ENCODE results near the gene ABHD16B. TPM values are rescaled to one million over a fixed set of nuclear protein-coding genes. Genes with fewer than 3 reads are reported as not detected.

Gene ABHD16B
- total RNA-seq, 4 donors from 2014 or later = not detected

- H3K4me1 ChIP-seq = no peaks in the 10 kb centered on the region
- WGBS, 2 donors (ENCODE audit: low coverage in 1 of 2) = no CpG with 5 or more reads among the region's 28 CpGs
- no peak for TF ChIP-seq EP300 (IDR thresholded peaks at IDR 0.05)
- no peak for TF ChIP-seq POLR2AphosphoS5 (IDR thresholded peaks at IDR 0.05)
- TF ChIP-seq CTCF (IDR thresholded peaks at IDR 0.05) = no peak
- no peak for TF ChIP-seq POLR2A (IDR thresholded peaks at IDR 0.05)
- H3K27me3 ChIP-seq = no peaks in the 10 kb centered on the region
- no peak overlapping the region for H3K27ac ChIP-seq
- H3K9me3 ChIP-seq = no peaks in the 10 kb centered on the region
- H3K36me3 ChIP-seq = peaks cover 0 to 93% of the 10 kb centered on the region in 2 donors
- no peak overlapping the region for H3K4me3 ChIP-seq
- ATAC-seq = no peak
These were observed 21.2 kb downstream of the ABHD16B start for GRCh38 chr20:63882257-63883200.

GRCh38 chr20:63883201-63883593 is 21.9 kb downstream of the ABHD16B start:
- peaks cover 0 to 93% of the 10 kb centered on the region in 2 donors for H3K36me3 ChIP-seq
- H3K27me3 ChIP-seq = no peaks in the 10 kb centered on the region
- no peaks in the 10 kb centered on the region for H3K4me1 ChIP-seq
- H3K9me3 ChIP-seq = no peaks in the 10 kb centered on the region
- WGBS, 2 donors (ENCODE audit: low coverage in 1 of 2) = 100% methylated on average over 1 of the region's 6 CpGs; no CpG with 5 or more reads in 1 of the 2 donors
- TF ChIP-seq POLR2AphosphoS5 (IDR thresholded peaks at IDR 0.05) = no peak
- TF ChIP-seq EP300 (IDR thresholded peaks at IDR 0.05) = no peak
- no peak for TF ChIP-seq CTCF (IDR thresholded peaks at IDR 0.05)
- no peak for TF ChIP-seq POLR2A (IDR thresholded peaks at IDR 0.05)
- no peak overlapping the region for H3K4me3 ChIP-seq
- no peak for ATAC-seq
- no peak overlapping the region for H3K27ac ChIP-seq

- Histone ChIP-seq H3K27me3 (no peaks in the 10 kb centered on the region), H3K4me1 (no peaks in the 10 kb centered on the region), H3K36me3 (peaks cover 0 to 94% of the 10 kb centered on the region in 2 donors), H3K4me3 (no peak overlapping the region), H3K27ac (no peak overlapping the region), H3K9me3 (no peaks in the 10 kb centered on the region)
- WGBS, 2 donors (ENCODE audit: low coverage in 1 of 2) = 78 to 80% methylated on average over 1 to 4 of the region's 21 CpGs
- TF ChIP-seq EP300 (IDR thresholded peaks at IDR 0.05) (no peak), POLR2AphosphoS5 (IDR thresholded peaks at IDR 0.05) (no peak), POLR2A (IDR thresholded peaks at IDR 0.05) (no peak), CTCF (IDR thresholded peaks at IDR 0.05) (no peak)
- no peak for ATAC-seq
These were observed 23.4 kb downstream of the ABHD16B start for GRCh38 chr20:63884506-63885263.

- no peak for ATAC-seq
- 63 to 80% methylated on average over 4 to 6 of the region's 27 CpGs for WGBS, 2 donors (ENCODE audit: low coverage in 1 of 2)
- Histone ChIP-seq H3K27me3 (no peaks in the 10 kb centered on the region), H3K36me3 (peaks cover 0 to 99% of the 10 kb centered on the region in 2 donors), H3K9me3 (no peaks in the 10 kb centered on the region), H3K27ac (no peak overlapping the region), H3K4me3 (no peak overlapping the region), H3K4me1 (no peaks in the 10 kb centered on the region)
- TF ChIP-seq EP300 (IDR thresholded peaks at IDR 0.05) (no peak), POLR2AphosphoS5 (IDR thresholded peaks at IDR 0.05) (no peak)
These were observed 24.2 kb downstream of the ABHD16B start for GRCh38 chr20:63885264-63886053.

GRCh38 chr20:63886054-63886419 is 24.7 kb downstream of the ABHD16B start:
- 100% methylated on average over 1 of the region's 14 CpGs; no CpG with 5 or more reads in 1 of the 2 donors for WGBS, 2 donors (ENCODE audit: low coverage in 1 of 2)
- H3K9me3 ChIP-seq = no peaks in the 10 kb centered on the region
- no peak overlapping the region for H3K4me3 ChIP-seq
- H3K27me3 ChIP-seq = no peaks in the 10 kb centered on the region
- no peak for ATAC-seq
- no peak overlapping the region for H3K27ac ChIP-seq
- no peaks in the 10 kb centered on the region for H3K4me1 ChIP-seq
- H3K36me3 ChIP-seq = peaks cover 0 to 99% of the 10 kb centered on the region in 2 donors
- TF ChIP-seq POLR2A (IDR thresholded peaks at IDR 0.05) (no peak), EP300 (IDR thresholded peaks at IDR 0.05) (no peak), POLR2AphosphoS5 (IDR thresholded peaks at IDR 0.05) (no peak), CTCF (IDR thresholded peaks at IDR 0.05) (no peak)
